Measurements from ENCODE around the gene LECT2. TPM values are rescaled to one million over a fixed set of nuclear protein-coding genes. Genes with fewer than 3 reads are reported as not detected.

The LECT2 gene
- total RNA-seq, 1 experiment from 2014 or later: not detected

DNA sequence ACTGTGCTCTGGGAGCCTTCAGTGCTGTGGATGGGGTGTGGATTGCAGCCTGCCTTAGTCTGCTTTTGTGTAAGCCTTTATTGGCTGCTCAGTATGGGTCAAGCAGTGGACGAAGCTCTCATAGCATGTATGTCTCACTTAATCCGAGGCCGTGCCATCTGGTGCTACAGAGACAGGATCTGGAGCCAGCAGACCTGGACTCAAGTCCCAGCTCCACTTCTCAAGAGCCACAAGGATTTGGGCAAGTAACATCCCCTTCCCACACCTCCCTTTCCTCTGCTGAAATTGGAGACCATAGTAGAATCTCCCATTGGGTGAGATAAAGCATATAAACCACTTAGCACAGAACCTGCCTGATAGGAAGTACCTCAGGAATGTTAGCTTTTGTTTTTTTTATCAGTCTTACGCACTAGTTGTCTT lies 23.4 kb upstream of the LECT2 start:
- Histone ChIP-seq H3K27ac (ENCODE audit: low read depth, low read length) (no peak overlapping the region), H3K36me3 (ENCODE audit: control insufficient read depth in 1 of 2, insufficient read depth in 2 of 2, low read length in 2 of 2) (no peaks in the 10 kb centered on the region), H3K4me2 (ENCODE audit: low read length) (0 out of 2 replicates have a peak overlapping the region, but pooled peaks have one; percentile 47), H3K9me2 (ENCODE audit: insufficient read depth) (no peaks in the 10 kb centered on the region), H2AFZ (ENCODE audit: low read depth, low read length, poor library complexity, severe bottlenecking) (no peak overlapping the region), H4K20me1 (ENCODE audit: insufficient read depth) (no peaks in the 10 kb centered on the region), H3K4me3 (replicated peaks in 1 of 2; ENCODE audit: low read depth in 1 of 2, low read length in 2 of 2) (no peak overlapping the region), H3K27me3 (ENCODE audit: insufficient read depth, low read length) (peaks cover 40% of the 10 kb centered on the region; the same call in 1 of the 2 replicates), H3K4me1 (ENCODE audit: control insufficient read depth in 1 of 2, insufficient read depth in 2 of 2, low read length in 2 of 2) (peaks cover 0 to 4% of the 10 kb centered on the region in 2 experiments; a peak in 1 of 4 replicates), H3K79me2 (ENCODE audit: insufficient read depth, low read length) (no peaks in the 10 kb centered on the region), H3K9ac (ENCODE audit: low read length) (no peak overlapping the region), H3K9me3 (ENCODE audit: control insufficient read depth in 1 of 2, insufficient read depth in 1 of 2, low read depth in 1 of 2, low read length in 2 of 2) (no peaks in the 10 kb centered on the region)
- POLR2A ChIA-PET: no interaction called here
- CTCF ChIA-PET: interaction anchor here (1.2 to 2.1 kb wide), 7 partner anchors 9 to 201 kb away, joined by 3 to 14 read pairs (median 4); no protein-coding TSS in a partner anchor
- BruUV-seq (replicated peaks): no TSS peak
- peak; percentile 39; the same call in 1 of the 2 replicates for ATAC-seq
- RAD21 ChIA-PET (ENCODE audit: low non-redundant PET in 1 of 2, low total read pairs in 2 of 2, uncharacterized antibody in 2 of 2, unreplicated experiment in 2 of 2): interaction anchor here in 1 of 2 experiments (1.5 kb wide), 1 partner anchor 80 kb away, joined by 4 read pairs; no protein-coding TSS in a partner anchor
- intact Hi-C loops (cut with micrococcal nuclease): no loop called here
- TF ChIP-seq CEBPB (IDR thresholded peaks at IDR 0.05; ENCODE audit: low read depth): no peak
- no peak for DNase-seq (ENCODE audit: low read depth, low spot score)

GRCh38 chr5:135977375-135977928 lies 22.7 kb upstream of the LECT2 start:
- H3K27ac ChIP-seq (ENCODE audit: low read depth, low read length): no peak overlapping the region
- ChIA-PET POLR2A (no interaction called here), CTCF (interaction anchor here (0.7 to 2.1 kb wide), 10 partner anchors 9 to 511 kb away, joined by 3 to 14 read pairs (median 4); no protein-coding TSS in a partner anchor), RAD21 (ENCODE audit: low non-redundant PET in 1 of 2, low total read pairs in 2 of 2, uncharacterized antibody in 2 of 2, unreplicated experiment in 2 of 2) (interaction anchor here (0.6 to 1.5 kb wide), 3 partner anchors 81 to 1998 kb away, joined by 3 to 4 read pairs (median 4); no protein-coding TSS in a partner anchor)
- intact Hi-C loops (cut with micrococcal nuclease): loop anchor here (1.0 kb wide), 1 partner anchor 81 kb away; no protein-coding TSS in a partner anchor
- no peaks in the 10 kb centered on the region for H3K36me3 ChIP-seq (ENCODE audit: control insufficient read depth in 1 of 2, insufficient read depth in 2 of 2, low read length in 2 of 2)
- H3K9me3 ChIP-seq (ENCODE audit: control insufficient read depth in 1 of 2, insufficient read depth in 1 of 2, low read depth in 1 of 2, low read length in 2 of 2): no peaks in the 10 kb centered on the region
- BruUV-seq (replicated peaks): no TSS peak
- ATAC-seq (peak; percentile 100), DNase-seq (ENCODE audit: low read depth, low spot score) (peak; percentile 73)
- H4K20me1 ChIP-seq (ENCODE audit: insufficient read depth): no peaks in the 10 kb centered on the region
- peaks cover 0 to 4% of the 10 kb centered on the region in 2 experiments; a peak in 1 of 4 replicates for H3K4me1 ChIP-seq (ENCODE audit: control insufficient read depth in 1 of 2, insufficient read depth in 2 of 2, low read length in 2 of 2)
- H3K27me3 ChIP-seq (ENCODE audit: insufficient read depth, low read length): peaks cover 45% of the 10 kb centered on the region
- H3K4me3 ChIP-seq (replicated peaks in 1 of 2; ENCODE audit: low read depth in 1 of 2, low read length in 2 of 2): no peak overlapping the region
- H3K79me2 ChIP-seq (ENCODE audit: insufficient read depth, low read length): no peaks in the 10 kb centered on the region
- peak overlapping the region; percentile 90 for H2AFZ ChIP-seq (ENCODE audit: low read depth, low read length, poor library complexity, severe bottlenecking)
- no peak overlapping the region for H3K9ac ChIP-seq (ENCODE audit: low read length)
- peak overlapping the region; percentile 47; the same call in 1 of the 2 replicates for H3K4me2 ChIP-seq (ENCODE audit: low read length)
- H3K9me2 ChIP-seq (ENCODE audit: insufficient read depth): no peaks in the 10 kb centered on the region
- TF ChIP-seq POLR2A (IDR thresholded peaks at IDR 0.05; ENCODE audit: borderline replicate concordance, extremely low read depth, insufficient read depth, insufficient read length): no peak
- peak; percentile 85 for TF ChIP-seq RAD21 (IDR thresholded peaks at IDR 0.05; ENCODE audit: low read depth)
- no peak for TF ChIP-seq ELF1 (IDR thresholded peaks at IDR 0.05; ENCODE audit: borderline replicate concordance, low read depth)
- TF ChIP-seq FOSL1 (IDR thresholded peaks at IDR 0.05; ENCODE audit: low read depth): no peak
- no peak for TF ChIP-seq EGR1 (IDR thresholded peaks at IDR 0.05; ENCODE audit: low read depth)
- TF ChIP-seq ZFX (IDR thresholded peaks at IDR 0.05): no peak
- TF ChIP-seq POLR2AphosphoS5 (IDR thresholded peaks at IDR 0.05; ENCODE audit: low read depth, low read length): no peak
- no peak for TF ChIP-seq EZH2phosphoT487 (IDR thresholded peaks at IDR 0.05; ENCODE audit: borderline replicate concordance)
- no peak for TF ChIP-seq SRF (IDR thresholded peaks at IDR 0.05; ENCODE audit: low read depth)
- TF ChIP-seq CBX3 (IDR thresholded peaks at IDR 0.05; ENCODE audit: low read depth): peak; percentile 81
- TF ChIP-seq, protein P1, sequence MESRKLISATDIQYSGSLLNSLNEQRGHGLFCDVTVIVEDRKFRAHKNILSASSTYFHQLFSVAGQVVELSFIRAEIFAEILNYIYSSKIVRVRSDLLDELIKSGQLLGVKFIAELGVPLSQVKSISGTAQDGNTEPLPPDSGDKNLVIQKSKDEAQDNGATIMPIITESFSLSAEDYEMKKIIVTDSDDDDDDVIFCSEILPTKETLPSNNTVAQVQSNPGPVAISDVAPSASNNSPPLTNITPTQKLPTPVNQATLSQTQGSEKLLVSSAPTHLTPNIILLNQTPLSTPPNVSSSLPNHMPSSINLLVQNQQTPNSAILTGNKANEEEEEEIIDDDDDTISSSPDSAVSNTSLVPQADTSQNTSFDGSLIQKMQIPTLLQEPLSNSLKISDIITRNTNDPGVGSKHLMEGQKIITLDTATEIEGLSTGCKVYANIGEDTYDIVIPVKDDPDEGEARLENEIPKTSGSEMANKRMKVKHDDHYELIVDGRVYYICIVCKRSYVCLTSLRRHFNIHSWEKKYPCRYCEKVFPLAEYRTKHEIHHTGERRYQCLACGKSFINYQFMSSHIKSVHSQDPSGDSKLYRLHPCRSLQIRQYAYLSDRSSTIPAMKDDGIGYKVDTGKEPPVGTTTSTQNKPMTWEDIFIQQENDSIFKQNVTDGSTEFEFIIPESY (IDR thresholded peaks at IDR 0.05; ENCODE audit: extremely low read depth, insufficient replicate concordance, low read length): no peak
- no peak for TF ChIP-seq EZH2 (IDR thresholded peaks at IDR 0.05)
- peak; percentile 72 for TF ChIP-seq MAX (IDR thresholded peaks at IDR 0.05)
- TF ChIP-seq CTCF (IDR thresholded peaks at IDR 0.05 in 2 of 3, conservative IDR thresholded peaks at IDR 0.05 in 1 of 3; ENCODE audit: borderline replicate concordance in 1 of 3, insufficient read depth in 1 of 3, low read depth in 2 of 3, low read length in 2 of 3): peak; percentile 80 to 99 (median 96)
- no peak for TF ChIP-seq TCF7L2 (IDR thresholded peaks at IDR 0.05; ENCODE audit: borderline replicate concordance, extremely low read depth, insufficient read depth, insufficient read length)

All from HCT116 (cell line).